AG10803 (cell line): Measurements from ENCODE around the gene RTRAF.

ENCODE experiments used
- DNase-seq: peaks from one replicate; pipeline ENCODE4 v3.0.0; 2010; ENCODE audit warnings: low read depth
- H3K4me3 ChIP-seq: 2 replicates; pipeline ENCODE4 v1.5.1; 2011; ENCODE audit warnings: mild to moderate bottlenecking, low read length, control low read depth
- CTCF ChIP-seq: conservative IDR thresholded peaks from 2 replicates; pipeline ENCODE4 v1.5.1; 2011; ENCODE audit warnings: mild to moderate bottlenecking, low read length, control low read depth, inconsistent platforms

The RTRAF gene

GRCh38 chr14:52003324-52003723, 14.0 kb downstream of the RTRAF start:
- no peak for DNase-seq
- no peak for TF ChIP-seq CTCF
- no peak overlapping the region for H3K4me3 ChIP-seq

- H3K4me3 ChIP-seq: no peak overlapping the region
- TF ChIP-seq CTCF: no peak
- DNase-seq: no peak
Observed at GRCh38 chr14:52005625-52006024, 16.3 kb downstream of the RTRAF start.

GRCh38 chr14:52006361-52006760, 17.0 kb downstream of the RTRAF start:
- DNase-seq: no peak
- no peak for TF ChIP-seq CTCF
- H3K4me3 ChIP-seq: no peak overlapping the region

GRCh38 chr14:52007211-52007610, 17.9 kb downstream of the RTRAF start:
- no peak overlapping the region for H3K4me3 ChIP-seq
- no peak for DNase-seq
- no peak for TF ChIP-seq CTCF

GRCh38 chr14:52007637-52008036, 18.3 kb downstream of the RTRAF start:
- no peak overlapping the region for H3K4me3 ChIP-seq
- TF ChIP-seq CTCF: no peak
- no peak for DNase-seq

GRCh38 chr14:52008136-52008535, 18.8 kb downstream of the RTRAF start:
- TF ChIP-seq CTCF: no peak
- H3K4me3 ChIP-seq: no peak overlapping the region
- DNase-seq: no peak

- no peak for TF ChIP-seq CTCF
- DNase-seq: no peak
Observed at GRCh38 chr14:52010173-52010693, 20.9 kb downstream of the RTRAF start.

More at GRCh38 chr14:52010173-52010693, 20.9 kb downstream of the RTRAF start:
- H3K4me3 ChIP-seq: no peak overlapping the region
